ENCODE results near the gene MCEMP1. TPM values are rescaled to one million over a fixed set of nuclear protein-coding genes. Genes with fewer than 3 reads are reported as not detected.

MCEMP1 gene
- polyA plus RNA-seq, 3 donors: 79.4 to 122 (median 104) TPM

DNA sequence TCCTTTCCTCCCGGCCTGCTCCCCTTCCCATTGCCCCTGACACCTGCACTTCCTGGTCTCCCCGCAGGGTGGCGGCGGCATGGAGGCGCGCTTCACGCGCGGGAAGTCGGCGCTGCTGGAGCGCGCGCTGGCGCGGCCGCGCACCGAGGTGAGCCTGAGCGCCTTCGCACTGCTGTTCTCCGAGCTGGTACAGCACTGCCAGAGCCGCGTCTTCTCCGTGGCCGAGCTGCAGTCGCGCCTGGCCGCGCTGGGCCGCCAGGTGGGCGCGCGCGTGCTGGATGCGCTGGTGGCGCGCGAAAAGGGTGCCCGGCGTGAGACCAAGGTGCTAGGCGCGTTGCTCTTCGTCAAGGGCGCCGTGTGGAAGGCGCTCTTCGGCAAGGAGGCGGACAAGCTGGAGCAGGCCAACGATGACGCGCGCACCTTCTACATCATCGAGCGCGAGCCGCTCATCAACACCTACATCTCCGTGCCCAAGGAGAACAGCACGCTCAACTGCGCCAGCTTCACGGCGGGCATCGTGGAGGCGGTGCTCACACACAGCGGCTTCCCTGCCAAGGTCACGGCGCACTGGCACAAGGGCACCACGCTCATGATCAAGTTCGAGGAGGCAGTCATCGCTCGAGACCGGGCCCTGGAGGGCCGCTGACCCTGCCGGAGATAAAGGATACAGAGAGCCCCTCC is 5.4 kb downstream of the MCEMP1 start:
- peak overlapping the region; percentile 93 to 98 (median 96) for H3K27ac Mint-ChIP-seq
- peaks cover 56% of the 10 kb centered on the region for H3K4me1 Mint-ChIP-seq
- H3K9me3 Mint-ChIP-seq: no peaks in the 10 kb centered on the region
- intact Hi-C loops (cut with micrococcal nuclease): loop anchor here (5.0 kb wide), 2 partner anchors 35 to 45 kb away; partner anchors contain the start of gene STXBP2 (in 1 of the 2)
- Histone ChIP-seq H3K4me2 (replicated peaks; ENCODE audit: extremely low read depth, low read length, poor library complexity, severe bottlenecking) (peak overlapping the region; percentile 97), H4K20me1 (ENCODE audit: insufficient read depth, low read length) (peaks cover 30% of the 10 kb centered on the region), H3K27me3 (ENCODE audit: control insufficient read depth in 2 of 2, insufficient read depth in 2 of 2, low read length in 2 of 2) (no peaks in the 10 kb centered on the region), H3K9me3 (replicated peaks in 1 of 2; ENCODE audit: control insufficient read depth in 1 of 2, insufficient read depth in 1 of 2, low read length in 2 of 2) (no peaks in the 10 kb centered on the region), H3K36me3 (replicated peaks in 1 of 2; ENCODE audit: control insufficient read depth in 1 of 2, insufficient read depth in 2 of 2, low read length in 2 of 2) (peaks cover 12 to 31% of the 10 kb centered on the region in 2 donors), H3K27ac (ENCODE audit: low read depth in 1 of 2, low read length in 2 of 2) (peak overlapping the region; percentile 96), H3K79me2 (ENCODE audit: insufficient read depth, low read length) (peaks cover 75% of the 10 kb centered on the region), H3K4me1 (ENCODE audit: control insufficient read depth in 1 of 2, insufficient read depth in 2 of 2, low read length in 2 of 2) (peaks cover 43 to 55% of the 10 kb centered on the region in 2 donors), H3K9ac (ENCODE audit: insufficient read depth, low read length, poor library complexity, severe bottlenecking) (peak overlapping the region; percentile 98), H3K4me3 (replicated peaks in 1 of 3; ENCODE audit: low read depth in 2 of 3, low read length in 3 of 3) (peak overlapping the region; percentile 95 to 99 (median 96)), H2AFZ (ENCODE audit: insufficient read depth, low read depth, low read length, poor library complexity, severe bottlenecking) (peak overlapping the region; percentile 68)
- H3K36me3 Mint-ChIP-seq: peaks cover 24 to 48% of the 10 kb centered on the region in 2 donors
- DNase-seq: peak in 1 of 3 donors; percentile 5
- 85% methylated on average over 68 of the region's 74 CpGs for WGBS (ENCODE audit: insufficient coverage)
- H3K27me3 Mint-ChIP-seq (ENCODE audit: low read depth in 3 of 3): peaks cover 0 to 7% (median 3%) of the 10 kb centered on the region in 3 donors
- H3K4me3 Mint-ChIP-seq: peak overlapping the region; percentile 89 to 92
- TF ChIP-seq, protein P1, sequence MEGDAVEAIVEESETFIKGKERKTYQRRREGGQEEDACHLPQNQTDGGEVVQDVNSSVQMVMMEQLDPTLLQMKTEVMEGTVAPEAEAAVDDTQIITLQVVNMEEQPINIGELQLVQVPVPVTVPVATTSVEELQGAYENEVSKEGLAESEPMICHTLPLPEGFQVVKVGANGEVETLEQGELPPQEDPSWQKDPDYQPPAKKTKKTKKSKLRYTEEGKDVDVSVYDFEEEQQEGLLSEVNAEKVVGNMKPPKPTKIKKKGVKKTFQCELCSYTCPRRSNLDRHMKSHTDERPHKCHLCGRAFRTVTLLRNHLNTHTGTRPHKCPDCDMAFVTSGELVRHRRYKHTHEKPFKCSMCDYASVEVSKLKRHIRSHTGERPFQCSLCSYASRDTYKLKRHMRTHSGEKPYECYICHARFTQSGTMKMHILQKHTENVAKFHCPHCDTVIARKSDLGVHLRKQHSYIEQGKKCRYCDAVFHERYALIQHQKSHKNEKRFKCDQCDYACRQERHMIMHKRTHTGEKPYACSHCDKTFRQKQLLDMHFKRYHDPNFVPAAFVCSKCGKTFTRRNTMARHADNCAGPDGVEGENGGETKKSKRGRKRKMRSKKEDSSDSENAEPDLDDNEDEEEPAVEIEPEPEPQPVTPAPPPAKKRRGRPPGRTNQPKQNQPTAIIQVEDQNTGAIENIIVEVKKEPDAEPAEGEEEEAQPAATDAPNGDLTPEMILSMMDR (IDR thresholded peaks at IDR 0.05): no peak

DNA sequence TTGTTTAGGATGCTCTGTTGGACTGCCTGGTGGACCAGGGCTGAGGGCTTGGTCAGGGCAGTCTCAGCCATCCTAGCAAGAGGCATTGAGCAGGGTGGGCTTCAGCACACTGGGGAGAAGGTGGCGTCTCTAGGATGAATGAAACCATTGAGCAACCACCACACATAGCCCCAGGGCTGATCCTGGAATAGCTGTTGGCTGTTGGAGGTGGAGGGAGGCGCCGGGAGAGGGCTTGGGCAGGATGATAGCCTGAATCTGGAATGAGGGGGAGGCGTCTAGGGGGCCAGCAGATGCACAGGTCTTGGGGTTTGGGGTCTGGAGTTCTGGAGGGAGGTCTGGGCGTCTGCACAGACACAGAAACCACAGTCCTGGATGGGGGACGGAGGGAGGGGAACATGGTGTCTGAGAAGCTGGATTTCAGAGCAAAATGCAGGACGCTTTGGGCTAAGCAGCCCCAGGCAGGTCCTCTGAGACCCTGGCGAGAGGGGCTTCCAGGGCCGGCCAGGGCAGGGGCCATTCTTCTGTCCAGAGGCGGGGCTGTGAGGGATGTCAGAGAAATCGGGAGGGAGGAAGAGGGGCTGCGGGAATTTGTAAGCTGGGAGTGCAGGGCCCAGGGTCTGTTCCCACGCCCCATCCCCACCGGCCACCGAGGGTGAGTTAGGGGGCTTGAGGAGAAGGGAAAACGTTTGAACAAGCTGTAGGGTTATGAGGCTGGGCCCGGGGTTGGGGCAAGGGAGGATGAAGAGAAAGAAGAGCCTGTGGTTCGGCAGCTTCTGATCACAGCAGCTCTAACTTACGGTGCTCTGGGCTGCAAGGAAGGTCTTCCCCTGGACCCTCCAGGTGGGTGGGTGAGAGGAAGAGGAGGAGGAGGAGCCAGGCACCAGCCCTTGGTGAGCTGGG is 8.9 kb downstream of the MCEMP1 start:
- Histone ChIP-seq H3K4me2 (replicated peaks; ENCODE audit: extremely low read depth, low read length, poor library complexity, severe bottlenecking) (no peak overlapping the region), H3K4me1 (ENCODE audit: control insufficient read depth in 1 of 2, insufficient read depth in 2 of 2, low read length in 2 of 2) (peaks cover 23 to 35% of the 10 kb centered on the region in 2 donors), H3K79me2 (ENCODE audit: insufficient read depth, low read length) (peaks cover 40% of the 10 kb centered on the region), H3K27ac (ENCODE audit: low read depth in 1 of 2, low read length in 2 of 2) (no peak overlapping the region), H3K4me3 (replicated peaks in 1 of 3; ENCODE audit: low read depth in 2 of 3, low read length in 3 of 3) (no peak overlapping the region), H4K20me1 (ENCODE audit: insufficient read depth, low read length) (peaks cover 30% of the 10 kb centered on the region), H3K9me3 (replicated peaks in 1 of 2; ENCODE audit: control insufficient read depth in 1 of 2, insufficient read depth in 1 of 2, low read length in 2 of 2) (no peaks in the 10 kb centered on the region), H2AFZ (ENCODE audit: insufficient read depth, low read depth, low read length, poor library complexity, severe bottlenecking) (no peak overlapping the region), H3K9ac (ENCODE audit: insufficient read depth, low read length, poor library complexity, severe bottlenecking) (no peak overlapping the region), H3K36me3 (replicated peaks in 1 of 2; ENCODE audit: control insufficient read depth in 1 of 2, insufficient read depth in 2 of 2, low read length in 2 of 2) (peaks cover 12 to 31% of the 10 kb centered on the region in 2 donors), H3K27me3 (ENCODE audit: control insufficient read depth in 2 of 2, insufficient read depth in 2 of 2, low read length in 2 of 2) (no peaks in the 10 kb centered on the region)
- WGBS (ENCODE audit: insufficient coverage): 90% methylated on average over 9 of the region's 19 CpGs
- Mint-ChIP-seq H3K27me3 (ENCODE audit: low read depth in 3 of 3) (peaks cover 3 to 7% (median 3%) of the 10 kb centered on the region in 3 donors), H3K4me1 (peaks cover 37% of the 10 kb centered on the region), H3K36me3 (peaks cover 20 to 35% of the 10 kb centered on the region in 2 donors), H3K9me3 (peaks cover 0 to 5% (median 0%) of the 10 kb centered on the region in 7 donors), H3K4me3 (no peak overlapping the region), H3K27ac (peak overlapping the region in 6 of 7 donors; percentile 26 to 78 (median 40))
- intact Hi-C loops (cut with micrococcal nuclease): loop anchor here in 1 of 2 donors (5.0 kb wide), 1 partner anchor 112 kb away; no protein-coding TSS in a partner anchor
- TF ChIP-seq, protein P1 (IDR thresholded peaks at IDR 0.05): no peak
- no peak for DNase-seq
